H1 (cell line): ENCODE data around the gene UBE3C. TPM values are rescaled to one million over a fixed set of nuclear protein-coding genes. Genes with fewer than 3 reads are reported as not detected.

Source experiments
- ATF3 ChIP-seq: IDR thresholded peaks from 2 replicates; pipeline ENCODE4 v1.6.1; 2011; ENCODE audit warnings: low read depth, mild to moderate bottlenecking, low read length; ENCODE audit not compliant: insufficient read depth
- CHD2 ChIP-seq: IDR thresholded peaks from 2 replicates; pipeline ENCODE4 v1.6.1; 2012; ENCODE audit warnings: low read length, improper control_type of control experiment
- CHD7 ChIP-seq: fragments of 300-600 bp; sonication (generic); IDR thresholded peaks from 2 replicates; pipeline ENCODE4 v1.7.1; 2012; ENCODE audit warnings: low read length, moderate library complexity, mild to moderate bottlenecking, inconsistent platforms; ENCODE audit not compliant: insufficient replicate concordance
- GABPA ChIP-seq: IDR thresholded peaks from 2 replicates; pipeline ENCODE4 v1.6.1; 2011; ENCODE audit warnings: mild to moderate bottlenecking, low read length, moderate library complexity, borderline replicate concordance; ENCODE audit not compliant: insufficient read depth
- JUN ChIP-seq: IDR thresholded peaks from 2 replicates; pipeline ENCODE4 v1.6.1; 2011; ENCODE audit warnings: low read depth, mild to moderate bottlenecking, improper control_type of control experiment, low read length
- KDM1A ChIP-seq: fragments of 200-600, 300-600 bp; sonication (generic); IDR thresholded peaks from 2 replicates; pipeline ENCODE4 v1.7.1; 2016; ENCODE audit warnings: mild to moderate bottlenecking, low read length, borderline replicate concordance
- PHF8 ChIP-seq: fragments of 200-600 bp; sonication (generic); conservative IDR thresholded peaks from 2 replicates; pipeline ENCODE4 v1.7.1; 2012; ENCODE audit warnings: low read depth, mild to moderate bottlenecking, inconsistent platforms, low read length, moderate library complexity
- POLR2A ChIP-seq, 2 experiments: IDR thresholded peaks; 1 replicate in 1 of 2; 2 replicates in 1 of 2; pipeline ENCODE4 v1.6.1; 2011; ENCODE audit warnings: low read depth in 2 of 2, low read length in 2 of 2, mild to moderate bottlenecking in 2 of 2; ENCODE audit errors: control extremely low read depth in 1 of 2
- SP4 ChIP-seq: IDR thresholded peaks from 2 replicates; pipeline ENCODE4 v1.6.1; 2012; ENCODE audit warnings: low read length, inconsistent platforms
- SRF ChIP-seq: IDR thresholded peaks from 2 replicates; pipeline ENCODE4 v1.6.1; 2011; ENCODE audit warnings: mild to moderate bottlenecking, low read depth, low read length, moderate library complexity
- ZNF274 ChIP-seq: IDR thresholded peaks from 2 replicates; pipeline ENCODE4 v1.7.0; 2012; ENCODE audit warnings: low read length, borderline replicate concordance; ENCODE audit errors: extremely low read depth
- polyA plus RNA-seq, 7 experiments: library from polyadenylated mRNA; depleted of rRNA in 3 of 7; stranded (reverse) in 5 of 7; unstranded in 2 of 7; fragments of >200 nt in 5 of 7; fragments of 200-250 nt in 2 of 7; gene quantifications; 1 replicate in 5 of 7; 2 replicates in 1 of 7; 4 replicates in 1 of 7; pipeline versions ENCODE4 v1.2.1 to v1.2.3, GENCODE V29; 2011 to 2013; ENCODE audit warnings: missing spikeins in 2 of 7, mixed read lengths in 2 of 7
- total RNA-seq: library from RNA; stranded (reverse); fragmentation: NEBNext Ultra II Directional; extraction: Animal tissue kit (Norgen Biotek cat#: 25700); gene quantifications from 2 replicates; pipeline ENCODE4 v1.2.1, GENCODE V29; 2021

UBE3C gene
- total and polyA plus RNA-seq, 2 of the 8 experiments (the other 6 are each of a cell fraction or from before 2014, with no cell fraction given) = 32.0 to 54.1 TPM

GRCh38 chr7:157090485-157091165 is 48.1 kb upstream of the UBE3C start (continued):
- TF ChIP-seq SRF (no peak), PHF8 (no peak), KDM1A (no peak), CHD7 (no peak), POLR2A (IDR thresholded peaks at IDR 0.05; ENCODE audit: control extremely low read depth in 1 of 2, low read depth in 2 of 2, low read length in 2 of 2) (no peak), GABPA (no peak), CHD2 (no peak), ZNF274 (no peak), SP4 (no peak), ATF3 (no peak), JUN (no peak)
